ENCODE measurements around the gene DDX3X.
"Not testable (repeated sequence)": the region's sequence is repeated elsewhere in the genome, so short reads cannot be mapped to it uniquely, and the experiment has no call there.

Gene DDX3X

GRCh38 chrX:41329101-41329500, 4.9 kb upstream of the DDX3X start:
- no peak for DNase-seq (ENCODE audit: low read depth)

GRCh38 chrX:41332005-41332404, 2.0 kb upstream of the DDX3X start:
- no peak for DNase-seq (ENCODE audit: low read depth)

- DNase-seq (ENCODE audit: low read depth), result no peak
Measured at GRCh38 chrX:41332408-41333002, 1.5 kb upstream of the DDX3X start.

DNA sequence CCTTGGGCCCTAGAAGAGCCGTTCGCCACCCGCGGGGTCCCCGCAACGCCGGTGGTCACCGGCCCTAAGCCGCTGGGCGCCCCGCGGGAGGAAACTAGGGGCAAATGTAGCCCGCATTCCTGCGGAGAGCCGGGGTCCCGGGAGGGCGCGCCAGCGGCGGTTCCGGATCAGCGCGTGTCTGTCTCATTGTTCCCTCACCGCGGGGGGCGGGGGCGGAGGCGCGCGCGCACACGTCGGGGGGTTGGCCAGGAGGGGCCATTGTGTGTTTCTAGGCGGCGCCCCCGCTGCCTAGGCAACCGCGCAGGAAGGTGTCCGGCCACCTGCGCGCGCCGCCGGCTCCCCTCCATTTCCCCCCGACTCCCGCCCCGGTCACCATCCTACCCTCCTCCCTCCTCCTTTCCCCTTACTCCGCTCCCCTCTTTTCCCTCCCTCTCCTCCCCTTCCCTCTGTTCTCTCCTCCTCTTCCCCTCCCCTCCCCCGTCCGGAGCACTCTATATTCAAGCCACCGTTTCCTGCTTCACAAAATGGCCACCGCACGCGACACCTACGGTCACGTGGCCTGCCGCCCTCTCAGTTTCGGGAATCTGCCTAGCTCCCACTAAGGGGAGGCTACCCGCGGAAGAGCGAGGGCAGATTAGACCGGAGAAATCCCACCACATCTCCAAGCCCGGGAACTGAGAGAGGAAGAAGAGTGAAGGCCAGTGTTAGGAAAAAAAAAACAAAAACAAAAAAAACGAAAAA, 789 bp upstream of the DDX3X start:
- peak; percentile 89 for DNase-seq (ENCODE audit: low read depth)

- DNase-seq (ENCODE audit: low read depth), result peak; percentile 77
Measured at GRCh38 chrX:41334363-41335197, 618 bp downstream of the DDX3X start.

DNA sequence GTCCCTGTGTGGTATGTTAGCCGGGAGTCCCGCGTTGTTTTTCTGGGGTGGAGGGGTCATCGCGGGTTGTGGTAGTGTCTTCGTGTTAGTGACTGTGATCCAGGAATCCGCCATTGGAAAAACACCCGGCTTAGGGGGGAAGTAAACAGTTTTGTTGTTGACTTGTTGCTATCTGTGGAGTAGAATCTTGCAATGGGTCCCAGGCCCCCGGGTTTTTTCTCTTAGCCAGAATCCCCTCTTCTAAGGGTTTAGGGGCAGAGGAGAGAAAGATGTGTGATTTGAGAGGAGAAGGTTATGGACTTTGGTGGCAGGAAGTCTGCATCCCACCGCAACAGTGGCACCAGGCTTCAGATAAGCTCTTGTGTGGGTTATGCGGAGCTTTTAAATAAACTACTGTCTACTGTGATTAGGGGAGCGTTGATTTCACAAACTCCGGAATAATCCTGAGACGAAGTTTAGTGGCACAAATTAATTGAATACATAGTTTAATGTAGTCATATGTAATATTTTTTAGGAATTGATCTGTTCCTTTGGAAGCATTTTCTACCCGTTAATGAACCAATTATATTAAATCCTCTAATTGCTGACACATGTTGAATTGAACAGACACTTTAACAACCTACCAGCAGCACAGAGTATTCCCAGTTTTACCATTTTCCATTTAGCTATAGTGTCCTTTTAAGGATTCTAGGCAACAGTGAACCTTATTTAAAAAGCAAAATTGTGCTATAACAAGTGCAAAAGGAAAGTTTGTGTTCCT, 1.4 kb downstream of the DDX3X start:
- DNase-seq (ENCODE audit: low read depth), result no peak

DNA sequence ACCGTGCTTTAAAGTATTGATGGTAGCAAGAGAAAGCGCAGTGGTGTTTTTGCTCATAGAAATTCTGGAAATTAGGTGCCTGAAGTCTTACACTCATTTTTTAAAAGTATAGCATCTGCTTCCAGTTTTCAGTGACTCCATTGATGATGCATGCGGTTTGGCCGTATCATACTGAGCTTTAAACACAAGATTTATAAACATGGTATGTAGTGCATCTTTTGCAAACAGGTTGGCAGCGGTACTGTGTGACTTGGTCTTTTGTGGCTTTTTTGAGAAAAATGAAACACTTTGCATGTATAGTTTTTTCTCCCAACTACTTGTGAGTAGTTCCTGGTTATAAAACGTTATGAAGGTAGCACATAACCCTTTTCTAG, 2.0 kb downstream of the DDX3X start:
- DNase-seq (ENCODE audit: low read depth), result no peak

GRCh38 chrX:41336447-41336846, 2.5 kb downstream of the DDX3X start:
- DNase-seq (ENCODE audit: low read depth), result no peak

DNA sequence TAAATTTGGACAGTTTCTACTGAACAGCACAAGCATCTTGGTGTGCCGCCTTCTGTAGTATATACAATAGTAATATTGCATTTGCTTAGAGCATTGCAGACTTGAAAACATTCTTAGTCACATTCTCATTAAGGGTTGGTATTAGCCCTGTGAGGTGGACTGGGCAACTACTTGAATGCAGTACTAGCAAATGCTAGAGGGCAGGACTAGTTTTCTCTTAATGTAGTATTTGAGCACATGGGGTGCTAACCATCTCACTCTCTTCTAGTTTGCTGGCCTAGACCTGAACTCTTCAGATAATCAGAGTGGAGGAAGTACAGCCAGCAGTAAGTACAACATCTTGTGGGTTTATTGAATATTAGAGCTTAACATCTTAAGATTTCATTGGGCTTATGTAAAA, 3.2 kb downstream of the DDX3X start:
- DNase-seq (ENCODE audit: low read depth), result no peak

DNA sequence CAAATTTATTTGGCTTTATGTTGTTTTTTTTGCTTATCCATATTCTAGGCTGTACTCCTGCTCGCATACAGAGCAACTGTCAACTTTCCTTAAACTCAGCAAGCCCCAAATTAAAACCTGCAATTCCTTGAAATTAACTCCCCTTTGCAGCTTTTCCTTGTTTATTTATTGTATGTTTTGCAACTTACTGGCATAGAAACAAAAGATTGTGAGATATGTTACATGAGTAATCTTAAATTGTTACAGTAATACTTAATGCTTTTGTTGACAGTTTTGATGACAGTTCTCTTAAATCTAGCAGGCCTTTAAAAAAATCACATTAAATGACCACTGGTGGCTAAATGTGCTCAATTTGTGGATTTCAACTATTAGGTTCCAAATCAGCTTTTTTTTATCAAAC, 4.5 kb downstream of the DDX3X start:
- no peak for DNase-seq (ENCODE audit: low read depth)

- no peak for DNase-seq (ENCODE audit: low read depth)
Measured at GRCh38 chrX:41339148-41339547, 5.2 kb downstream of the DDX3X start.

DNA sequence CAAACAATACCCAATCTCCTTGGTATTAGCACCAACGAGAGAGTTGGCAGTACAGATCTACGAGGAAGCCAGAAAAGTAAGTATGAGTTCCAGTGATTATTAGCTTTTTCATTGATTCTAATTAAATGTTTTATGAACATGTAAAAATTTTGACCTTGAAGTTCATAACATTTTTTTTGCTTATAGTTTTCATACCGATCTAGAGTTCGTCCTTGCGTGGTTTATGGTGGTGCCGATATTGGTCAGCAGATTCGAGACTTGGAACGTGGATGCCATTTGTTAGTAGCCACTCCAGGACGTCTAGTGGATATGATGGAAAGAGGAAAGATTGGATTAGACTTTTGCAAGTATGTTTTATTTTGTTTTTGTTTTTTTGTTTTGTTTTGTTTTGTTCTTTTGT, 10.1 kb downstream of the DDX3X start:
- no peak for DNase-seq (ENCODE audit: low read depth)

DNA sequence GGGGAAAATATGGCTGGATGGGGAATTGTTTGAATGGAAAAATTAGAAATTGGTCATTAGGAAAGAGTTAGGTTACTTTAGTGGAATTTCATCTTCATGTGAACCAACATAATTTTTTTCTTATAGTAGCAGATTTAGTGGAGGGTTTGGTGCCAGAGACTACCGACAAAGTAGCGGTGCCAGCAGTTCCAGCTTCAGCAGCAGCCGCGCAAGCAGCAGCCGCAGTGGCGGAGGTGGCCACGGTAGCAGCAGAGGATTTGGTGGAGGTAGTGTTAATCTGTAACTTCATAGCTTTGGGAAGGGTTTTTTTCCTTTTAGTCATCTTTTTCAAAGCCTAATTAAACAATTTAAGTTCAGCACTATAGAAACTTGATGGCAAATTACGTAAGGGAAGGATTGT, 13.2 kb downstream of the DDX3X start:
- DNase-seq (ENCODE audit: low read depth), result no peak

DNA sequence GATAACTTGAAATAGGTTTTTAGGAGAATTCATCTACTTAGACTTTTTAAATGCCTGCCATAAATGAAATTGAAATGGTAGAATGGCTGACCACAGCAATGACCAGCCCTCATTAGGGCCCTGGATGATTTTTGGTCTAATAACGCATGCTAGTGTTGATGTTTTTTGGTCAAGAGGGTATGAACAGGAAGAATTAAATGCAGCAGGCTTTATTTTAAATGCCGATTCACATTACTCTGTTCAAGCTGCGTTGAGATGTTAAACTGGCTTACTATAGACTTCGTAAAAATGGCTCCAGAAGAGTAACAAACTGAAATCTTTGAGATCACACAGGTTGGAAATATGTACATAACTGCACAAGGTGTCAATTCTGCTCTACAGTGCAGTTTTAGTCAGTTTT, 14.6 kb downstream of the DDX3X start:
- no peak for DNase-seq (ENCODE audit: low read depth)

GRCh38 chrX:41350150-41350975, 16.4 kb downstream of the DDX3X start:
- DNase-seq (ENCODE audit: low read depth), result no peak

- DNase-seq (ENCODE audit: low read depth), result no peak
Measured at GRCh38 chrX:41350976-41351569, 17.1 kb downstream of the DDX3X start.

DNA sequence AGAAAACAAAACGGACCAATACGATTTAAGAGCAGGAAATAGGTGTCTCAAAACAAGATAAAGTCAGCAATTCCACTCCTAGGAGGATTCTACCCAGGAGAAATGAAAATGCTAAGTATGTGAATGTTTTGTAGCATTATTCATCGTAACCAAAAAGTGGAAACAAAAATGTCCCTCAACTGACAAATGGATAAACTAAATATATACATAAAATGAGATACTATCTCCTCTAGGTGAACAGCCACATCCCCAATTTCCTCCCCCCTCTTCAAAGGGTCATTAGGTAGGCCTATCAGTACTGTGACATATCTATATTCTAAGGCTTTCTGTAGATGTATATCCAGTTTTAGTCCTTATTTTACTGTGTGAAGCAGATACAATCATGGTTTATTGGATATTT, 18.0 kb downstream of the DDX3X start:
- no peak for DNase-seq (ENCODE audit: low read depth)

- no peak for DNase-seq (ENCODE audit: low read depth)
Measured at GRCh38 chrX:41352329-41352838, 18.4 kb downstream of the DDX3X start.

DNA sequence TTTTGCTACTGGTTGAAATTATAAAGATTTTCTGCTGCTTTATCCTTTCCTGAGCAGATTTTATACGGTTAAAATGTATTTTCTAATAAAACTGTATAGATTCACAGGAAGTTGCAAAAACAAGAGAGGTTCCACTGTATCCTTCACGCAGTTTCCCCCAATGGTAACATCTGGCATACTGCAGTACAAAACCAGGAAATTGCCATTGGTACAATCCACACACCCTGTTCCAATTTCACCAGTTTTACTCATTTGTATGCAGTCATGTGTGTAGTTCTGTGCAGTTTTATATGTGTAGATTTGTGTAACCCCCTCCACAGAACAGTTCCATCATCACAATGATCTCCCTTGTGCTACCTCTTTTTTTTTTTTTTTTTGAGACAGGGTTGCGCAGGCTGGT, 20.0 kb downstream of the DDX3X start:
- DNase-seq (ENCODE audit: low read depth), result no peak

DNA sequence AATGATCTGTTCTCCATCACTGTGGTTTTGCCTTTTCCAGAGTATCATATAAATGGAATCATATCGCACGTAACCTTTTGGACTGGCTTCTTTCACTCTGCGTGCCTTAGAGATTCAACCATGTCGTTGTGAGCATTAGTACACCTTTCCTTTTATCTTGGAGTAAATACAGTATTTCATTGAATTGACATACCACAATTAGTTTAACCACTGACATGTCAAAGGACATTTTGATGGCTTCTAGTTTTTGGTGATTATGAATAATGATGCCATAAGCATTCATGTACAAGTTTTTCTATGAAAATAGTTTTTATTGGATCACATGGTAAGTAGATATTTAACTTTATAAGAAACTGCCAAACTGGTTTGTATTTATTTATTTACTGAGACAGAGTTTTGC, 35.2 kb downstream of the DDX3X start:
- no peak for DNase-seq (ENCODE audit: low read depth)

- not testable (repeated sequence) for DNase-seq (ENCODE audit: low read depth)
Measured at GRCh38 chrX:41371575-41371974, 37.6 kb downstream of the DDX3X start.

All from stimulated activated CD8-positive, alpha-beta memory T cell treated with anti-CD3 and anti-CD28 coated beads, Interleukin-12 subunit alpha, Interleukin-12 subunit beta, amount 100 ng/mL, for 4 hours (primary cell).